ENCODE results near the gene THBS3.
A peak's percentile ranks its signal among the peaks of the same experiment; 100 is the strongest.

Gene THBS3

DNA sequence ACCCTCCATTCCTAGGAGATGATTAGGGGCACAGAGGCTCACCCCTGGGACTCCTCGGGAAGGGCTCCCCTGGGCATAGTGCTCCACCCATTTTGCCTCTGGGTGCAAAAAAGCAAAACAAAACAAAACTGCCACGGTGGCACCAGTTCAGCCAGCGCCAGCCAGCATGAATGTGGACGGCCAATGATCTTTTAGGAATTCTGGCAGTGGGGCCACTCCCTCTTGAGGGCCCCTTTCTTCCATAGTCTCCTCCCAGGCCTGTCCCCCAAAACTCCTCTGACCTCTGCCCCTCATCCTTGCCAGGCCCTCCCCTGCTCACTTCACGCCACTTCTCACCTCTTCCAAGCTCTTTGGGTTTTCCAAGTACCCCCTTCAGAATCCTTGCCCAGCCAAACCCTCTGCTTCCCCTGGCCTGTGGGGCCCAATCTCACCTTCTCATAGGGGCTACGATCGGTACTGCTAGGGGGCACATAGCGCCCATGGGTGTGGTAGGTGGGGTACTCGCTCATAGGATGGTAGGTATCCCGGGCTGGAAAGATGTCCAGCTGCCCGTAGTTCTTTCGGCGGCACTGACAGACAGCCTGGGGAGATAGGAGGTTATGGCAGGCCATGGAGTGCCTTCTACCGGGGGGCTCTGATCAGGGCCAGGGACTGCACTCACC lies 20.8 kb downstream of the THBS3 start:
- DNase-seq = no peak

DNA sequence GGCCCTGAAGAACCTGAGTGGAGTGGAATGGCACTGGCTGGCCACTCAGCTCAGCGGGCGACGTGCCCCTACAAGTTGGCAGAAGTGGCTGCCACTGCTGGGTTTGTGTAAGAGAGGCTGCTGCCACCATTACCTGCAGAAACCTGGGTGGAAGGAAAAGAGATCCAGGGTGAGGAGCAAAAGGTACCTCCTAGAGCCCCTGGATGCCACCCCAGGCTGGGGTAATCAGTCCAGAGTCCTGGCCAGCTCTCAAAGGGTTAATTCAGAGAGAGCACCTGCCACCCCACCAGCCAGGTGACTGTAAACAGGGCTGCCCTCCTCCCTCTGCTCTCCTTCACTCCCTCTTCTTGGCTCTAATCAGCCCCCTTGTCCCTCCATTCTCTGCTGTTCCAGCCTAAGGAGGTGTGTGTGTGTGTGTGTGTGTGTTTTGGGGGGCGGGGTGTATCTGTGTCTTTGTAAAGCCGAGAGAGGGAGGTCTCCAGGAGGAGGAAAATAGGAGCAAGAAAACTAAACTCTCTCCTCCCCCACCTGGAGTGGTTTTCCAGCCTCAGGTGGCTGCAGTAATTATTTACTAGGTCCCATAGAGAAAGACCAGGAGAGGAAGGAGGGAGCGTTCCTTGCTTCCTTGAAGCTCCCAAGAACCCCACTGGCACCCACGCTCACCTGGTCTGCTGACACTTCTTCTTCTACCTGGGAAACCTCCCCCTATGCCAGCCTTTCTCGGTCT lies 21.5 kb downstream of the THBS3 start:
- peak; percentile 45 to 70 (median 58) for DNase-seq

DNA sequence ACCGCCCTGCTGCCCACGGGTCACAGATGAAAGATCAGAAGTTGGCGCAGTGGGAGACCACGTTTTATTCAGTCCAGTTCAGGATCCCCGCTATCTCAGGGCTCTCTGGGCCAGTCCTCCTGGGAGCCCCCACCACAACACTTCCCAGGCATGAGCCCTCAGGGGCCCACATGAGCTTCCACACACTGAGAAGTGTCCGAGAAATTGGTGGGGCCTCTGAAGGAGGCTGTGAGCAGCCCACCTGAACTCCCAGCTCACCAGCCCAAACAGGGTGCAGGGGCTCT lies 22.0 kb downstream of the THBS3 start:
- no peak for DNase-seq

DNA sequence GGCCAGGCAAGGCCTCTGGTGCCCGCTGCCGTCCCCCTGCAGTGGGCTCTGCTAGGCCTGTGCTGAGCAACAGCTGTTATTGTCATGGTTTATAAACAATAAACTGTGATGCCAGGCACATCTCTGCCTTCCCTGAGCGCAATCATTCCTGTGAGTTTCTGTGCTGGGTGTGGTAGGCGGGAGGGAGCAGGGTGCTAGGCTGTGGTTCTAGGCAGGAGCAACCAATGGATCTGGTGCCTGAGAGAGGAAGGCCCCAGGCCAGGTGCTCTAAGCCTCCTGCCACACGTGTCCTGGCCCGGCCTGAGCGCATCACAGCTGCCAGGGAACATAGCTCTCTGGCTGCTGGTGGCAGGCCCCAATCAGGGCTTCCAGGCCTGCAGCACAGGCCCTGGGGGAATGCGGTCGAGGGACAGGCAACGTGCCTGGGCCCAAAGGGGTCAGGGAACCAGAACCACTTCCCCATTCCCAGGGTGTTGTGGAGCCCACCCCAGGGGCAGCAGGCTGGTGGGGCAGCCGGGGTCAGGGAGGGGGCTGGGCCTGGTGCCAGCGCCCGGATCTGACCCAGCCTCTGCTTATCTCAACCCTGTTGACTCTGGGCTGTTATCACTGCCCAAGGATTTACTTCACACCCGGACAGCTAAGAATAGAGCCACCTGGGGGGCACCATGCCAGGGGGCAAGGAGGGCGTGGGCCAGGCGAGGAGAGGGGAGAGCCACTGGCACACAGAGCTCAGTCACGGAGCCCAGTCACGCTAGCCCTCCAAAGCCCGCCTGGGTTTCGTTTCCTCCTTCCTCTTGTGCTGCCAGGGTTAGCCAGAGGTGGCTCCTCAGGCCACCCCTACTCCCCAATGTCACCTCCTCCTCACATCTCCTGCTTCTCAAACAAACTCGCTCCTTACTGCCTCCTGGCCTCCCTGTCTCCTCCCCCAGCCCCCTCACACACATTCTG lies 22.6 kb downstream of the THBS3 start:
- DNase-seq = no peak

DNA sequence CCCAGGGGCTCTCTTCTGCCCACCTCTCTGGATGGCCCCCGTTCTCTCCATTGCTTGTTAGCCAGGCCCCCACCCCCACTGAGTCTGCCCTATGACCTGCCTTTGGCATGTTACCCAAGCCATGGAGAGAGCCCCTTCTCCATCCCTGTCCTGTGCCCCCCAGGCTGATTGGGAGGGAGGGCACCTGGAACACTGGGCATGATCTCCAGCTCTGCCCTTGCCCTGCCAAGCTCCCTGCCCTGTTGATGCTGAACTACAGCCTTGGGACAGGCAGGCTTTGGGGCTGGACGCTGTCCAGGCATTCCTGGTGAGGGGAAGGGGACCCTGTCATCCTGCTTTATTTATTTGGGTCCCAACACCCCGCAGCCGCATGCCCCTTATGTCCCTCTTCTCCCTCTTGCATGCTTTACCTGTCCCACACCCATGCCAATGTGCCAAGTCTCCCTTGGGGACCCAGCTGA lies 23.3 kb downstream of the THBS3 start:
- no peak for DNase-seq

DNA sequence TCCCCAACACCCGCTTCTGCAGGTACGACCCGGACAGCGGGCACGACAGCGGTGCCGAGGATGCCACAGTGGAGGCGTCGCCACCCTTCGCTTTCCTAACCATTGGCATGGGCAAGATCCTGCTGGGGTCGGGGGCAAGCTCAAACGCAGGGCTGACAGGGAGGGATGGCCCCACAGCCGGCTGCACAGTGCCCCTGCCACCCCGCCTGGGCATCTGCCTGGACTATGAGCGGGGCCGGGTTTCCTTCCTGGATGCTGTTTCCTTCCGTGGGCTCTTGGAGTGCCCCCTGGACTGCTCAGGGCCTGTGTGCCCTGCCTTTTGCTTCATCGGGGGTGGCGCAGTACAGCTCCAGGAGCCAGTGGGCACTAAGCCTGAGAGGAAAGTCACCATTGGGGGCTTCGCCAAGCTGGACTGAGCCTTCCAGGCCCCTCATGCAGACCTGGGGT lies 23.9 kb downstream of the THBS3 start:
- DNase-seq = no peak

DNA sequence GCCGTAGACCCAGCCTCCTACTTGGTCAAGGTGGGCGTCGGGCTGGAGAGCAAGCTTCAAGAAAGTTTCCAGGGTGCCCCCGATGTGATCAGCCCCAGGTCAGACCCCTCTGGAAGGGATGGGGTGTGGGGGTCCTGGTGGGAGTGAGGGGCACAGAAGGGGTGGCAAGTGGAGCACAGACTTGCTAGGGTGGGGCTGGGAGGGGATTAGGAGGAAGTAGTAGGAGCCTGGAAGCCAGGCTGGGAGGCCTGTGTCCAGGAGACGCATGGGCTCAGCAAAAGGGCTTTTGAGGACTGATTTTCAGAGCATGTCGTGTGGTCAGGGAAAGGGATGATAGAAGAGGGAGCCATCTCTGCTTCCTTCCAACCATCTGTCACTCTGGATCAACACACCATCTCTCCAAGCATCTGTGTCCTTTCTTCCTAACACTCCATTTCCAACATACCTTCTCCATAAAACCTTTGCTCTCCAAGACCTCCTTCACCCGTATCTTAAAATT lies 25.6 kb downstream of the THBS3 start:
- DNase-seq = no peak

DNA sequence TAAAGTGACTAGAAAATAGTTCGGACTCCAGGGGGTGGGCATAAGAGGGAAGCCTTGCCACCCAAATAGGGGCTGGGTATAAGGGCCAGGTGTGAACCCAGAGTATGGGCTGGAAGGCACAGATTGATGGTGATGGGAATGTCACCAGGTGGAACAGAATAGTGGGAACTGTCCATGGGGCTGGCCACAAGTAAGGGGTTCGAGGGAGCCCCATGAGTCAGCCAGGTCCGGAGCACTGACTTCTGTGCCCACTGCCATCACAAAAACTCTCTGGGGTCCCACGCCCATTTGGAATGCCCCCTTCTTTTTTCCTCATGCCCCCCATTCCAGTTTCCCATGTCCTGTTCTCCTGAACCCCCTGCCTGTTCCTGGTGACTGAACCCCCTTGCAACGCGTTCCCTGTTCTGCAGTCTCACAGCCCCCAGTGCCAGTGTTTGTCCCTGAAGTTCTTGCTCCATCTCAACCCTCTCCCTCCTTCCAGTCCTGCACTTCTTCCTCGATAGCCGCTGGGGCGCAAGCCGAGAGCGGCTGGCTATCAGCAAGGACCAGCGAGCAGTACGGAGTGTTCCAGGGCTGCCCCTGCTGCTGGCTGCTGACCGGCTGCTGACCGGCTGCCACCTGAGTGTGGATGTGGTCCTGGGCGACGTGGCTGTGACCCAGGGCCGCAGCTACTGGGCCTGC lies 26.2 kb downstream of the THBS3 start:
- DNase-seq = no peak

DNA sequence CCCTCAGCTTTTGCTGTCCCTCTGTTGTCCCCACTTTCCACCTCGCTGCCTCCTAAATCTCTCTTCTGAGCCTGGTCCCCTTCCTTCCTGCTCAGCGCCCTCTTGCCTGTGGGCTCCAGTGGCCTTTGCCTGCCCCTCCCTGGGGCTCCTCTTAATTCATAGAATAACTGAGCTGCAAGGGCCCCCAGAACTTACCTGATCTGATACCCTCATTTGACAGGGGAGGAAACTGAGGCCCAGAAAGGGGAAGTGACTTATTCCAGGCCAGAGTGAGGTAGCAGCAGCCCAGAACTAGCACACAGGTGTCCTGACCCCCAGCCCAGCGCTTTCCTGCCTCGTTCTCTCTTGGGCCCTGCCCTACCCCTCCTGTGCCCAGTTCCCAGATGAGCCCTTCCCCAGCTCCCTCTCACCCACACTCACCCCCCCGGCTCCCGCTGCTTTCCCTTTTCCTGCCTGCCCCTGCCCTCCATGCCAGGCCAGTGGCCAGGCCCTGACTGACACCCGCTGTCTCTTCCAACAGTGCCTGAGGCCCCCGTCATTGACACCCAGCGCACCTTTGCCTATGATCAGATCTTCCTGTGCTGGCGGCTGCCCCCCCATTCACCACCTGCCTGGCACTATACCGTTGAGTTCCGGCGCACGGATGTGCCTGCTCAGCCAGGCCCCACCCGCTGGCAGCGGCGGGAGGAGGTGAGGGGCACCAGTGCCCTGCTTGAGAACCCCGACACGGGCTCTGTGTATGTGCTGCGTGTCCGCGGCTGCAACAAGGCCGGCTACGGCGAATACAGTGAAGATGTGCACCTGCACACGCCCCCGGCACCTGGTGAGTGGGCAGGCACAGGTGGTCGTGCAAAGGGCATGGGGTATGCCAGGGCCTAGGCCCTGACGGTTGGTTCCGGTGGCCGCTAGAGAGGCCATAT lies 28.3 kb downstream of the THBS3 start:
- no peak for DNase-seq

DNA sequence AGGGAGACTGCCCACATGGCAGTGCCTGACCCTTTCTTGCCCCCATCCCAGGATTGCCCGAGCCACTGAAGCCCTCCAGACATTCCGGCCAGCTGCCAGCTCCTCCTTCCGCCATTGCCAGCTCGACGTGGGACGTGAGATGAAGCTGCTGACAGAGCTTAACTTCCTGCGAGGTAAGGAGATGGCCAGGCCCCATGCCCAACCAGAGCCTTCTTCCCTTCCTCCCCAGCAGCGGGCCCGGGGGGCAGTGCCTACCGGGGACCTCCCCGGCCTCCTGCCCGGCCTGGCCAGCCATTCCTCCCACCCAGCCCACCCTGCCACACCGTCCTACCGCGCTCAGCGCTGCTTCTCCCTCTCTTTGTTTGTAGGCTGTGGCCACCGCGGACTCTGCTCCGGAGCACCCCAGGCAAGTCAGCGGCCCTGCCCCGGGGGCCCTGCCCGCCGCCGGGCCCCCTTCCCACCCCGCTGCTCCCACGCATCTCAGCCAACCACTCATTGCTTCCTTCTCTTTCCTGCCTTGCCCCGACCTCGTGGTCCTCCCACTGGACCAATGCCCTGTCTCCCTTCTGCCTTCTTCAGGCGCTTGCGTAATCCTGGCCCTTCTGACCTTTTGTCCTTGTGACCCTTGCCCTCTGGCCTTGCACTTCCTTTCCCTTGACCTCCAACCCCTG lies 29.1 kb downstream of the THBS3 start:
- DNase-seq = no peak

DNA sequence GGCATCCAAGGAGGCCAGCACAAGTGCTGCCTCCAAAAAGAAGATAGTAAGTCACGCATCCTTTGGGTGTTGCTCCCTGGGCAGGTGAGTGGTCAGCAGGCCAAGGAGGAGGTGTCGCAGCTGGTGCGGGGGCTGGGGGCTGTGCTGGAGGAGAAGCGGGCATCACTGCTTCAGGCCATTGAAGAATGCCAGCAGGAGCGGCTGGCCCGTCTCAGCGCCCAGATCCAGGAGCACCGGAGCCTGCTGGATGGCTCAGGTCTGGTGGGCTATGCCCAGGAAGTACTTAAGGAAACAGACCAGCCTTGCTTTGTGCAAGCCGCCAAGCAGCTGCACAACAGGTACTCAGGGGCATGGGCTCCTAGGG lies 29.8 kb downstream of the THBS3 start:
- no peak for DNase-seq

DNA sequence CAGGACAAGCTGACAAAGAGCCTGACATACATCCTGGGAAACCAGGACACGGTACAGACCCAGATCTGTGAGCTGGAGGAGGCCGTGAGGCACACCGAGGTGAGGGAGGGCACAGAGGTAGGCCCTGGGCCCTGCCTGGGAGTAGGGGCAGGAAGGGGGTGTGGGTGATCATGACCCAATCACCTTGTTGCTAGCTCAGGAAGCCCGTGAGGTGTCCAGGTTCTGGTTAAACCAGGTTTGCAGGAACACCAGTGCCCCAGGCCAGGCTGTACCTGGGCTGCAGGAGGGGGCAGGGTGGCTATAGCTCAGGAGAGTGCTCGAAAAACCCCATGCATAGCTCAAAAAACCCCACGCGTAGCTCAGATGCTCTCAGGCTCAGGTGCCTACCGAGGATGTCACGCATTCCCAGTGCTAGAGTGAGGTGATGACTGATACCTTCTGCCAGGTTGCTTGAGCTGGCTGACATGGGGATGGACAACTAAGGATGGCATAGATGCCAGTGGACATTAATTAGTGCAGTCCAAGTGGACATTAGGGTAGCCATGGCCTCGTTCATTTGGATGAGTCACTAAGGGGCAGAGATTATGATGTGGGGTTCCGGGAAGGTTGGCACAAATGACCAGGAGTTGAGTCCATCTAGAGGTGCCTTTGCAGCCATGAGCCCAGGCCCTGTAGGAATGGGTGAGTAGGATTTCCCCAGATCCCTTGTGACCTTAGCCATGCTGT lies 30.3 kb downstream of the THBS3 start:
- no peak for DNase-seq

DNA sequence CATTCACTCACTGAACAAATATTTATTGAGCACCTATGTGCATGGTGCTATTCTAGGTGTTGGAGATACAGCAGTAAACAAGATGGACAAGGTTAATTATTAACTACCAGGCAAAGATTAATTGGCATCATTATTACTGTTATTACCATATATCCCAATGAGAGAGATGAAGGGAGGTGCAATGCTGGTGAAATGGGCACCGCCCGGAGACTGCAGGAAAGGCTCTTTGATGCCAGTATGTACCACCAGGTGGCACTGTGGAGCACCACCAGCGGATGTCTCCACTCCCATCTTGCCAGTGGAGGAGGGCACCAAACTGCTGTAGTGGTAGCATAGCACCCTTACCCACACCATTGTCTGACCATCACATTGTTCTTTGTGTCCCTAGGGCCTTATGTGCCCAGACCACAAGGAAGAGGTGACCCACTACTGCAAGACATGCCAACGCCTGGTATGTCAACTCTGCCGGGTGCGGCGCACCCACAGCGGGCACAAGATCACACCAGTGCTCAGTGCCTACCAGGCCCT lies 31.1 kb downstream of the THBS3 start:
- peak; percentile 82 to 92 (median 91) for DNase-seq

DNA sequence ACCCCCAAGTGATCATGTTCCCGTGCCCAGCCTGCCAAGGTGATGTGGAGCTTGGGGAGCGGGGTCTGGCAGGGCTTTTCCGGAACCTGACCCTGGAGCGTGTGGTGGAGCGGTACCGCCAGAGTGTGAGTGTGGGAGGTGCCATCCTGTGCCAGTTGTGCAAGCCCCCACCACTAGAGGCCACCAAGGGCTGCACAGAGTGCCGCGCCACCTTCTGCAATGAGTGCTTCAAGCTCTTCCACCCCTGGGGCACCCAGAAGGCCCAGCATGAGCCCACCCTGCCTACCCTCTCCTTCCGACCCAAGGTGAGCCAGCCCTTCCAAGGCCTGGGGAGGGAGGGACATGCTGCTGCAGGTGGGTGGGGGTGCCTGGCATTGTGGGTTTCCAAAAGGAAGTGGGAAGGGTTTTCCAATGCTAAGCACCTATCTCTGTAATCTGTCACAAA lies 31.7 kb downstream of the THBS3 start:
- peak in 1 of 3 experiments; percentile 67 for DNase-seq

DNA sequence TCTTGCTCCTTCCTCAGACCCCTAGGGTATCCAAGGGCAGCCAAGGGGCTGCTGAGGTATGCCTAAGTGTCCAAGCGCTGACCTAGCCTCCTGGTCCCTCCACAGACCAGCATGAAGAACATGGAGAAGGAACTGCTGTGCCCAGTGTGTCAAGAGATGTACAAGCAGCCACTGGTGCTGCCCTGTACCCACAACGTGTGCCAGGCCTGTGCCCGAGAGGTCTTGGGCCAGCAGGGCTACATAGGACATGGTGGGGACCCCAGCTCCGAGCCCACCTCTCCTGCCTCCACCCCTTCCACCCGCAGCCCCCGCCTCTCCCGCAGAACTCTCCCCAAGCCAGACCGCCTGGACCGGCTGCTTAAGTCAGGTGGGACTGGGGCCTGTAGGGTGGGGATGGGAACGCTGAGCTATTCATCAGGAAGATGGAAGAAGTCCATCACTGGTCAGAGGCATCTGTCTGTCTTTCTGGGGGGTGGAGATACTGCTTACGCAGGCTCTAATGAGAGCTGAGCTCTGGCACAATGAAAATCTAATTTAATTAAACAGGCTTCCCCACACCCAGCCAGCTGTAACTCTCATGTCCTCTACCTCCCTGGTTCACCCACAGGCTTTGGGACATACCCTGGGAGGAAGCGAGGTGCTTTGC lies 32.3 kb downstream of the THBS3 start:
- no peak for DNase-seq

DNA sequence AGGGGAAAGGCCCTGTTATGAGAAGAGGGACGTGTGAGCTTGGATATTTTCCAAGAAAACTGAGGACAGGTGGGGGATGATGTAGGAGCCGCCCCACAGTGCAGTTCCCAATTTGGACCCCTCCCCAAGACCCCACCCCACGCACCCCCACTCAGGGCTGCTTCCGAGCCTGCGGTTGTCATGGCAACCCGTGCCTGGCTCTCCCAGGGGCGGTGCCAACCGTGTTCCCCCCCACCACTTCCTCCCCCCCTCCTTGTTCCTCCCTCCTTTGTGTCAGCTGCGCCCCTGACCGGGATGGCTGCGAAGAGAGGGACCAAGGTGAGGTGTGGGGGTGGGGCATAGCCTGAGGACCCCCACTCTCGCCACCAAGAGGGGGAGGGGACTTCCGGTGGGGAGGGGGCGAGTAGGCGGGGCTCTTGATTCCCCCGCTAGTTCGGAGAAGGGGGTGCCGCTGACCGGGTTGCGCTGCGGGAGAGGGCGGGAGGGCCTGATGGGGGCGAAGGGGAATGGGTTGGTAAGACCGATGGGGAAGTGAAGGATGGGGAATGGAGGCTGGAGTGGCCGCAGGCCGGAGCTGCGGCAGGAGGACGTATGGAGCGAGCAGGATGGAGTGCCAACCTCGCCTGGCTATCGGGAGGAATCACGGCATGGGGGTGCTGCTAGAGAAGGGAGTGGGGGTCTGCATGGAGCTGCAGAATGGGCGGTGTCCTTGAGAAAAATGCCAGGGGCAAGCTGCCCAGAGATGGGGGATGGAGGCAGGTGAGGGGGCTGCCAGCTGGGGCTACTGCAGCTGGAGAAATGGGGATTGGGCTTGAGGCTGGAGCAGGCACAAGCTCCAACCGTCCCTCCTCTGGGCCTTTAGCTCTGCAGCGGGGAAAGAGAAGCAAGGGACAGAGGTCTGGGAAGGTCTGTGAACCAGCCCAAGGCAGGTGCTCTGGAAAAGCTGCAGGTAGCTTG lies 33.1 kb downstream of the THBS3 start:
- DNase-seq = peak; percentile 88 to 94 (median 89)

DNA sequence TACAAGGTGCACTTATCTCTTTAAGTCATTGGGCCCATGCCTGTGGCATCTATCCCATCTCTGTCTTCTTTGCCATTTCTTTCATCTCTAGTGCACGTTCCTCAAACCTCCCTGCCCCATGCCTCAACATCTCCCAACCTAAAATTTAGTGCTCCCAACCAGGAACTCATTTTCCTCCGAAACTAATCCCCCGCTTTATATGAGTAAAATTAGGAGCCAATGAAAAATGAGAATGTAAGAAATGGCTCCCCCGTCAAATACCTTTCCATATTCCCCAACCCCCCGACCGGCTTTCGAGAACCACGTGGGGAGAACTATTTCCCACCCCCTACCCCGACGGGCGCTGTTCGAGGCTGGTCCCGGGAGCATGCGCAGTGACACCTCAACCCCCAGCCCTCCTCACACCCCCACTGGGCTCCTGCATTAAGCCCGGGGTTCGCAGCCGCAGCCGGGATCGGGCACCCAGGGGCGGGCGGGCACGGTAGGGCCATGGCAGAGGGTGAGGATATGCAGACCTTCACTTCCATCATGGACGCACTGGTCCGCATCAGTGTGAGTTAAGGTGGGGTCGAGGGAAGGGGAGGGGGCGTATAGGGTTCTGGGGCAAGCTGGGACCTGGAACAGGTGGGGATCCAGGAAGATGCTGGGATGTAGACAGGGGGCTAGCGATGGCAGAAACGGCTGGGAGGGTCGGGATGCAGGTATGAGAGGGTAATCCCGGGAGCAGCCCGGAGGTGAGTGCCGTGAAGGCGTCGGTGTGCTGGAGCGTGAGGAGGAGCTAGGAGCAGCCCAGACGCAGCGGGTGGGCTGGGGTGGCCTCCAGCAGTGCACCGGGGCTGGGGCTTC lies 34.0 kb downstream of the THBS3 start, which contains the start of gene TRIM46:
Gene TRIM46, plus strand, starts transcription at position 372 of the 846 bp plus-strand sequence. Its CDS starts 118 bp downstream, at position 490.
- peak; percentile 86 to 94 (median 89) for DNase-seq

All from NCI-H1417 (cell line).